Regular cardiac myocyte (primary cell): Measurements from ENCODE around the gene RNU6-9. TPM values are rescaled to one million over a fixed set of nuclear protein-coding genes. Genes with fewer than 3 reads are reported as not detected.

ENCODE experiments used
- total RNA-seq: library from RNA; depleted of rRNA; stranded (reverse); fragments of >200 nt; gene quantifications from 2 replicates; pipeline ENCODE4 v1.2.3, GENCODE V29; 2014

The RNU6-9 gene
- total RNA-seq: not detected in 2 replicates

DNA sequence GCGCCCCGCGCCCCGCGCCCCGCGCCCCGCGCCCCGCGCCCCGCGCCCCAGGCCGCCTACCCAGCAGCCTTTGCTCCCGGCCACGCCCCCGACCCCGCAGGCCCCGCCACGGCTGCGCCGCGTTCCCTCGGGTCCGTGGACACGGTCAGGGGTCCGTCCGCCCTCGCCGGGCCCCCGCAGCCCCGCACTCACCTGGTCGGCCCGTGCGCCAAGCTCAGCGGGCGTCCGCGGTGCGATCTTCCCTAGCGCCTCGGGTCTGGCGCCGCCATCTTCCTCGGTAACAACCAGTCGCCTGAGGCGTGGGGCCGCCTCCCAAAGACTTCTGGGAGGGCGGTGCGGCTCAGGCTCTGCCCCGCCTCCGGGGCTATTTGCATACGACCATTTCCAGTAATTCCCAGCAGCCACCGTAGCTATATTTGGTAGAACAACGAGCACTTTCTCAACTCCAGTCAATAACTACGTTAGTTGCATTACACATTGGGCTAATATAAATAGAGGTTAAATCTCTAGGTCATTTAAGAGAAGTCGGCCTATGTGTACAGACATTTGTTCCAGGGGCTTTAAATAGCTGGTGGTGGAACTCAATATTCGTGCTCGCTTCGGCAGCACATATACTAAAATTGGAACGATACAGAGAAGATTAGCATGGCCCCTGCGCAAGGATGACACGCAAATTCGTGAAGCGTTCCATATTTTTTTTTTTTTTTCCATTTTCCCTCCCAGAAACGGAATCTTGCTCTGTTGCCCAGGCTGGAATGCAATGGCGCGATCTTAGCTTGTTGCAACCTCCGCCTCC is at the start of gene RNU6-9, which contains the start of gene MED16:
RNU6-9 (plus strand) TSS at position 591 of the 796 bp plus-strand sequence.
MED16 (minus strand) TSS at position 294 of the 796 bp plus-strand sequence. CDS start 2,056 bp downstream, outside the sequence.

DNA sequence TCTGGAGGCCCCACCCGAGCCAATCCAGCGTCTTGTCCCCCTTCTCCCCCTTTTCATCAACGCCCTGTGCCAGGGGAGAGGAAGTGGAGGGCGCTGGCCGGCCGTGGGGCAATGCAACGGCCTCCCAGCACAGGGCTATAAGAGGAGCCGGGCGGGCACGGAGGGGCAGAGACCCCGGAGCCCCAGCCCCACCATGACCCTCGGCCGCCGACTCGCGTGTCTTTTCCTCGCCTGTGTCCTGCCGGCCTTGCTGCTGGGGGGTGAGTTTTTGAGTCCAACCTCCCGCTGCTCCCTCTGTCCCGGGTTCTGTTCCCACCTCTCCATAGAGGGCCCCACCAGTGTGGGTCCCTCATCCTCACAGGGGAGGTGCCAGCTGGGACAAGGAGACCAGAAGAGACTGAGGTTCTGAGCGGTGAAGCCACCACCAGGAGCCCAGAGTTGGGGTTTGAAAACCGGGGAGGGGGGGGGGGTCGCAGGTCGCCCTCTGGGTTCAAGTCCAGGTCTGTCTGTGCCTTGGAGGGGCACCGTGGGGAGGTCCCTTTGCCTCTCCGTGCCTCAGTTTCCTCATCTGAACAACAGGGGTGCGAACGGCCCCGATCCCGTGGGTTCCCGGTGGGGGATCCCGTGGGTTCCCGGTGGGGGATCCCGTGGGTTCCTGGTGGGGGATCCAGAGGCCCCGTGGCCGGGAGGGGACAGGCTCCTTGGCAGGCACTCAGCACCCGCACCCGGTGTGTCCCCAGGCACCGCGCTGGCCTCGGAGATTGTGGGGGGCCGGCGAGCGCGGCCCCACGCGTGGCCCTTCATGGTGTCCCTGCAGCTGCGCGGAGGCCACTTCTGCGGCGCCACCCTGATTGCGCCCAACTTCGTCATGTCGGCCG is 40.9 kb upstream of the RNU6-9 start, which contains the start of gene ELANE:
ELANE (plus strand) TSS at position 168 of the 878 bp plus-strand sequence; CDS start at position 194, 26 bp downstream.

DNA sequence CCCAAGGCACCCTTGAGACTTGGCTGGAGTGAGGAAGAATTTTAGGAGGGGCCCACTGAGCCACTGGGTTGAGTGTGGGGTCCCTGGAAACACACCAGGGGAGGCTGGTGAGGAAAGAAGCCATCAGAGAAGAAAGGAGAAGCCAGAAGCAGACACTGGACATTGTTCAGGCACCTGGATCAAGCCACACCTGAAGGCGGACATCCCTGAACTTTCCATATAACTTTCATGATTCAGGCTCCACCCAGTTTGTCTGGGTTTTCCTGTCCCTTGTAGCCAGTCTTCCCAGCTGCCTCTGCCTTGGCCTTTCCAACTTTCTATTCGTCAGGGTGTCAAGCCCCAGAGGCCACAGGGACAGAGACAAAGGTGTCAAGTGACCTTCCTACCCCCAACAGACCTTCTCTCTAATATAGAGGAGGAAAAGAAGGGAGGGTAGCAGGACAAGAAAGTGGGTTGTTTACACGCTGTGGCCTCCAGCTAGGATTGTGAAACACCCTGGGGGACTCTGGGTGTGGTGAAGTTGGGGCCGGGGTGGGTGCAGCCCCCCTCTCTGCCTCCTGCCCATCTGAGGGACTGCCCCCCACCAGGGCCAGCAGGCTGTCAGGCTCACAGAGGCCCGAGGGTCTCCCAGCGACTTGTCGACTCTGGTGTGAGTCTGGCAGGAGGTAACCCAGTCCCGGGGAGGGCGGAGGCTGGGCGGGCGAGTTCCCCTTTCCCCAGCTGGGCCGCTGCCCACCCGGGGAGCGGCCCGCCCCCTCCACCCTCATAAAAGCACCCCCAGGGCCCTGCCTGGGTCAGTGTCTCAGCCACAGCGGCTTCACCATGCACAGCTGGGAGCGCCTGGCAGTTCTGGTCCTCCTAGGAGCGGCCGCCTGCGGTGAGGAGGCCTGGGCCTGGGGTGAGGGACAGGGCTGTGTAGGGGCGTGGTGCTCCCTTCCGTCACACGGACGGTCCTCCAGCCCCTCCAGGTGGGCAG is 34.1 kb upstream of the RNU6-9 start, which contains the start of gene CFD:
CFD (plus strand) TSS at position 797 of the 976 bp plus-strand sequence; CDS start at position 823, 26 bp downstream.

DNA sequence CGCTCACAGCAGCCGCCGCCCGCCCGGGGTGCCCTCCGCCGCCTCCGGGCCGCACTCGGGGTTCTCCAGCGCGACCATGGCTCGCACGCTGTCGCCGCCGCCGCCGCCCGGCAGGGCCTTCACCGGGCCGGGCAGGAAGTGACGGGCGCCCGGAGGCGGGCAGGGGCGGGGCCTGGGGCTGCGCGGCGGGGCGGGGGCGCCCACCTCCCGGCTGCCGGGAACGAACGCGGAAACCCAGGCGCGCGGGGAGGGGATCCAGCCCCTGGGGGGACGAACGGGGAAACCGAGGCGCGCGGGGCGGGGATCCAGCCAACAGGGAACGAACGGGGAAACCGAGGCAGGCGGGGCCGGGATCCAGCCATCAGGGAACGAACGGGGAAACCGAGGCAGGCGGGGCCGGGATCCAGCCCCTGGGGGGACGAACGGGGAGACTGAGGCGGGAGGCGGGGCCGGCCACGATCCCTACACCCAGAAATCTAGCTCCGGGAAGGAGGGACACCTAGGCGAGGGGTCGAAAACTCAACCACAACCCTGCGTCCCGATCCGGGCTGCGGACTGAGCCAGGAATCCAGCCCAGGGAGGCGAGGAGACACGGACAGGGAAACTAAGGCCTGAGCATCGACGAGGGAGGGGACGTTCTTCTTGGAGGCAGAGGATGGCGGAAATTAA is 19.9 kb downstream of the RNU6-9 start, which contains the start of gene R3HDM4:
R3HDM4 (minus strand) TSS at position 140 of the 669 bp plus-strand sequence; CDS start at position 78, 62 bp downstream.

DNA sequence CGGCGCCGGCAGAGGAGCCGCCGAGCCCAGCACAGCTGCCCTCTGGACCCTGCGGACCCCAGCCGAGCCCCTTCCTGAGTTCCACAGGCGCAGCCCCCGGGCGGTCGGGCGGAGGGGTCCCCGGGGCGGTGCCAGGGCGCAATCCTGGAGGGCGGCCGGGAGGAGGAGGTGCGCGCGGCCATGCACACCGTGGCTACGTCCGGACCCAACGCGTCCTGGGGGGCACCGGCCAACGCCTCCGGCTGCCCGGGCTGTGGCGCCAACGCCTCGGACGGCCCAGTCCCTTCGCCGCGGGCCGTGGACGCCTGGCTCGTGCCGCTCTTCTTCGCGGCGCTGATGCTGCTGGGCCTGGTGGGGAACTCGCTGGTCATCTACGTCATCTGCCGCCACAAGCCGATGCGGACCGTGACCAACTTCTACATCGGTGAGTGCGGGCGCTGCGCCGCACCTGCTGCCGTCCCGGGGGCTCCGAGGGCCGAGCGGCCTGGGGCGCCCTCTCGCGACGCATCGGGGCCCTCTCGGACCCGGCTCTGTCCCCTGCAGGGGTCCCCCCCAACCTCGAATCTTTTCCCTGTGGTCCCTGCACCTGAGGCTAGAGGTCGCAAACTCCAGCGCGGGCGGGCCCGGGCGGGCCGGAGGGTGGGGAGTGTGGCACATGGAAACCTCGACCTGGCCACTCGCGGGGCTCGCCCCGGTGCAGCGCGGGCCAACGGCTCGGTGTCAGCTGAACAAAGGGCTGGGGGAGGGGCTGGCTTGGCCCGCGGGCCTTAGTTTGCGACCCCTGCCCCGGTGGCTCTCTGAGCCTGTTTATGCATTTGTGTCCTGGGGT is 24.3 kb downstream of the RNU6-9 start, which contains the start of gene KISS1R:
KISS1R (plus strand) TSS at position 11 of the 829 bp plus-strand sequence; CDS start at position 181, 170 bp downstream.

DNA sequence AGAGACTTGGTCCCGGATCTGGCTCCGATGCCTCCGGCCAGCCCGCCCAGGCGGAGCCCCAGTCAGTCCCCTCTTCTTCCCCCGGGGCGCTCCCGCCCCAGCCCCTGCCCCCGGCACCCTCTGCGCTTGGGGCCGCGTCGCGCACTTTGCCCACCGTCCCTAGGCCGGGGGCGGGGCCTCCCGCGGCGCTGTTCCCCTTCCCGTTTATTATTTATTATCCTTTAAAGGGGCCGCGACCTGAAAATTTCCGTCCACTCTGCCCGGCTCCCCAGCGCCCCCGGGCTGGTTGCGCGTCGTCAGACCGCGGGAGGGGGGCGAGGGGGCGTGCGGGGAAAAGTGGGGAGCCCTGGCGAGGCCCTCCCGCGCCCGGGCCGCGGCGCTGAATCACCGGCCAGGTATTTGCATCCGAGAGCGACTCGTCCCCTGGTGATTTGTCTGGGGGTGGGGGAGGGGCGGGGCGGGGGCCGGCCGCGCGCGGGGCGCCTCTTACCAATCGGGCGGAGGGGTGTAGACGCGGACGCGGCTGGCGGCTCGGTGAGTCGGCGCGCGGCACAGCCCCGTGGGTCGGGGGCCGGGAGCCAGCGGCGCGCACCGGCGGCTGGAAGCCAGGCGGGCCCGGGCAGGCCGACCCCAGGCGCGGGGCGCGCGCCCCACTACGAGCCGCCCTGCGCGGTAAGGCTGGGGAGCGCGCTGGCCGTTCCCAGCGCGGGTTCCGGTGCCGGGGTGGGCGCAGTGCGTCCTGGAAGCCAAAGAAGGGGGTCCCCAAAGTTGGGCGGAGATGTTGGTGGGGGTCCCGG is 32.4 kb downstream of the RNU6-9 start, which contains the start of gene ARID3A:
ARID3A (plus strand) TSS at position 510 of the 797 bp plus-strand sequence. CDS start 3,494 bp downstream, outside the sequence.

Other genes with a start within 250 kb of the RNU6-9 start
- 22.0 and 32.0 TPM in 2 replicates for gene RNF126, start 230.3 kb upstream of the RNU6-9 start, total RNA-seq
- 52.0 and 68.5 TPM in 2 replicates for gene FSTL3, start 217.1 kb upstream of the RNU6-9 start, total RNA-seq
- not detected in 2 replicates for gene PRSS57, start 198.0 kb upstream of the RNU6-9 start, total RNA-seq
- 3.8 and 13.8 TPM in 2 replicates for gene PALM, start 184.5 kb upstream of the RNU6-9 start, total RNA-seq
- gene MISP, start 142.4 kb upstream of the RNU6-9 start, total RNA-seq: 0.19 and 0.85 TPM in 2 replicates
- gene PTBP1, start 96.0 kb upstream of the RNU6-9 start, total RNA-seq: 56.9 and 163 TPM in 2 replicates
- gene PLPPR3, start 71.5 kb upstream of the RNU6-9 start, total RNA-seq: 0.56 TPM in 1 of 2 replicates, not detected in the other
- gene AZU1, start 65.6 kb upstream of the RNU6-9 start, total RNA-seq: not detected in 2 replicates
- not detected in 2 replicates for gene PRTN3, start 52.5 kb upstream of the RNU6-9 start, total RNA-seq
- not detected in 2 replicates for gene ELANE, start 41.2 kb upstream of the RNU6-9 start, total RNA-seq
- 0.38 and 4.5 TPM in 2 replicates for gene CFD, start 33.8 kb upstream of the RNU6-9 start, total RNA-seq
- gene MED16, start 297 bp upstream of the RNU6-9 start, total RNA-seq: 19.2 and 21.3 TPM in 2 replicates
- gene R3HDM4, start 19.7 kb downstream of the RNU6-9 start, total RNA-seq: 18.3 and 18.4 TPM in 2 replicates
- 0.28 TPM in 1 of 2 replicates, not detected in the other for gene KISS1R, start 23.8 kb downstream of the RNU6-9 start, total RNA-seq
- gene ARID3A, start 32.6 kb downstream of the RNU6-9 start, total RNA-seq: 12.7 and 15.1 TPM in 2 replicates
- 36.1 and 64.8 TPM in 2 replicates for gene WDR18, start 90.9 kb downstream of the RNU6-9 start, total RNA-seq
- gene GRIN3B, start 106.9 kb downstream of the RNU6-9 start, total RNA-seq: under 0.01 TPM in 2 replicates
- gene TMEM259, start 127.6 kb downstream of the RNU6-9 start, total RNA-seq: 65.7 and 95.7 TPM in 2 replicates
- gene RNU6-2, start 128.0 kb downstream of the RNU6-9 start, total RNA-seq: not detected in 2 replicates
- gene CNN2, start 133.1 kb downstream of the RNU6-9 start, total RNA-seq: 141 and 167 TPM in 2 replicates
- 5.0 and 5.9 TPM in 2 replicates for gene ABCA7, start 146.6 kb downstream of the RNU6-9 start, total RNA-seq
- gene ARHGAP45, start 173.7 kb downstream of the RNU6-9 start, total RNA-seq: 1.7 and 2.0 TPM in 2 replicates
- gene POLR2E, start 201.9 kb downstream of the RNU6-9 start, total RNA-seq: 42.8 and 90.5 TPM in 2 replicates
- gene GPX4, start 210.5 kb downstream of the RNU6-9 start, total RNA-seq: 187 and 281 TPM in 2 replicates